HEK293 (cell line): ENCODE results near the gene EVI5.

Source experiments
- PATZ1 ChIP-seq: fragments of 450-650 bp; formaldehyde crosslinking; IDR thresholded peaks from 2 replicates; pipeline ENCODE4 v1.5.1; 2016; ENCODE audit warnings: missing biosample characterization, missing genetic modification characterization
- REST ChIP-seq: fragments of 450-650 bp; formaldehyde crosslinking; IDR thresholded peaks from 2 replicates; pipeline ENCODE4 v1.5.1; 2016; ENCODE audit warnings: missing biosample characterization, missing genetic modification characterization
- ZNF335 ChIP-seq: fragments of 450-650 bp; formaldehyde crosslinking; conservative IDR thresholded peaks from 2 replicates; pipeline ENCODE4 v1.5.1; 2016; ENCODE audit warnings: missing biosample characterization, missing genetic modification characterization
- ZNF837 ChIP-seq: fragments of 450-650 bp; formaldehyde crosslinking; IDR thresholded peaks from 2 replicates; pipeline ENCODE4 v1.5.1; 2016; ENCODE audit warnings: missing biosample characterization, missing genetic modification characterization

GRCh38 chr1:92730476-92730875 is 54.4 kb downstream of the EVI5 start:
- TF ChIP-seq ZNF837 (no peak), REST (tag by site-specific recombination) (no peak), PATZ1 (tag by site-specific recombination) (no peak), ZNF335 (tag by site-specific recombination) (no peak)
